HepG2 (cell line): ENCODE measurements around the gene CSKMT. TPM values are rescaled to one million over a fixed set of nuclear protein-coding genes. Genes with fewer than 3 reads are reported as not detected.

Experiments used
- AFF4 ChIP-seq: sonication (generic); formaldehyde crosslinking; IDR thresholded peaks from 2 replicates; pipeline ENCODE4 v1.4.0; 2020; ENCODE audit warnings: missing genetic modification reagents
- HDAC6 ChIP-seq: fragments of 200-600 bp; sonication (generic); IDR thresholded peaks from 2 replicates; pipeline ENCODE4 v1.7.0; 2017; ENCODE audit warnings: mild to moderate bottlenecking, antibody characterized with exemption, low read length, low read depth
- HOXA3 ChIP-seq: sonication (generic); formaldehyde crosslinking; IDR thresholded peaks from 2 replicates; pipeline ENCODE4 v1.5.0; 2020; ENCODE audit warnings: missing genetic modification reagents
- MTF2 ChIP-seq: sonication (generic); formaldehyde crosslinking; IDR thresholded peaks from 2 replicates; pipeline ENCODE4 v1.5.0; 2020; ENCODE audit warnings: missing genetic modification reagents, borderline replicate concordance
- PBX3 ChIP-seq: sonication (generic); formaldehyde crosslinking; IDR thresholded peaks from 2 replicates; pipeline ENCODE4 v1.8.1; 2023; ENCODE audit warnings: missing genetic modification reagents, inconsistent platforms, borderline replicate concordance
- SOX6 ChIP-seq, 2 experiments: fragments of 450-650 bp in 1 of 2; sonication (generic) in 1 of 2; formaldehyde crosslinking in 1 of 2; IDR thresholded peaks; 2 replicates each; pipeline versions ENCODE4 v1.4.0 to v1.6.1; 2017 to 2020; ENCODE audit warnings: antibody characterized with exemption in 1 of 2, mild to moderate bottlenecking in 1 of 2, missing genetic modification reagents in 1 of 2
- TRAFD1 ChIP-seq: sonication (generic); formaldehyde crosslinking; IDR thresholded peaks from 2 replicates; pipeline ENCODE4 v1.5.1; 2020; ENCODE audit warnings: missing genetic modification reagents, mild to moderate bottlenecking, borderline replicate concordance
- ZFP36 ChIP-seq: fragments of 150-350 bp; IDR thresholded peaks from 2 replicates; pipeline ENCODE4 v1.6.1; 2018; ENCODE audit warnings: borderline replicate concordance, low read length, low read depth; ENCODE audit not compliant: partially characterized antibody
- ZFX ChIP-seq: sonication (generic); formaldehyde crosslinking; IDR thresholded peaks from 2 replicates; pipeline ENCODE4 v1.4.0; 2020; ENCODE audit warnings: mild to moderate bottlenecking, low read depth, missing genetic modification reagents, moderate library complexity
- ZNF224 ChIP-seq: sonication (generic); formaldehyde crosslinking; IDR thresholded peaks from 2 replicates; pipeline ENCODE4 v1.5.0; 2020; ENCODE audit warnings: mild to moderate bottlenecking, missing genetic modification reagents
- ZNF274 ChIP-seq: sonication (generic); formaldehyde crosslinking; IDR thresholded peaks from 2 replicates; pipeline ENCODE4 v1.5.1; 2020; ENCODE audit warnings: mild to moderate bottlenecking, missing genetic modification reagents
- ZNF678 ChIP-seq: sonication (generic); formaldehyde crosslinking; IDR thresholded peaks from 2 replicates; pipeline ENCODE4 v1.4.0; 2020; ENCODE audit warnings: mild to moderate bottlenecking, missing genetic modification reagents
- ZNF713 ChIP-seq: sonication (generic); formaldehyde crosslinking; IDR thresholded peaks from 2 replicates; pipeline ENCODE4 v1.4.0; 2020; ENCODE audit warnings: mild to moderate bottlenecking, missing genetic modification reagents
- ZSCAN25 ChIP-seq: sonication (generic); formaldehyde crosslinking; IDR thresholded peaks from 2 replicates; pipeline ENCODE4 v1.8.0; 2022; ENCODE audit warnings: mild to moderate bottlenecking, missing genetic modification reagents
- polyA plus RNA-seq, 8 experiments: library from polyadenylated mRNA; depleted of rRNA in 3 of 8; stranded (reverse) in 7 of 8; unstranded in 1 of 8; fragments of >200 nt; fragmentation: Illumina TruSeq in 4 of 8; extraction: Trizol in 4 of 8; gene quantifications; 2 replicates each; pipeline versions ENCODE4 v1.2.1 to v1.2.3, GENCODE V29; 2011 to 2016; ENCODE audit warnings: low read depth in 4 of 8, missing spikeins in 1 of 8, mixed read lengths in 1 of 8; ENCODE audit not compliant: insufficient read depth in 1 of 8
- total RNA-seq, 5 experiments: library from RNA; depleted of rRNA; stranded (reverse); fragments of >200 nt; fragmentation: Illumina TruSeq; extraction: Trizol; gene quantifications; 2 replicates each; pipeline ENCODE4 v1.2.3, GENCODE V29; 2016; ENCODE audit warnings: low read depth in 1 of 5
- TF ChIP-seq, protein P1 (sequence below): IDR thresholded peaks from 2 replicates; pipeline ENCODE4 v1.6.1; 2016; ENCODE audit warnings: low read depth, missing genetic modification reagents, missing compliant biosample characterization

Gene CSKMT
- total and polyA plus RNA-seq, 2 of the 13 experiments (the other 11 are each of a cell fraction or from before 2014, with no cell fraction given), result 7.6 to 31.8 TPM

DNA sequence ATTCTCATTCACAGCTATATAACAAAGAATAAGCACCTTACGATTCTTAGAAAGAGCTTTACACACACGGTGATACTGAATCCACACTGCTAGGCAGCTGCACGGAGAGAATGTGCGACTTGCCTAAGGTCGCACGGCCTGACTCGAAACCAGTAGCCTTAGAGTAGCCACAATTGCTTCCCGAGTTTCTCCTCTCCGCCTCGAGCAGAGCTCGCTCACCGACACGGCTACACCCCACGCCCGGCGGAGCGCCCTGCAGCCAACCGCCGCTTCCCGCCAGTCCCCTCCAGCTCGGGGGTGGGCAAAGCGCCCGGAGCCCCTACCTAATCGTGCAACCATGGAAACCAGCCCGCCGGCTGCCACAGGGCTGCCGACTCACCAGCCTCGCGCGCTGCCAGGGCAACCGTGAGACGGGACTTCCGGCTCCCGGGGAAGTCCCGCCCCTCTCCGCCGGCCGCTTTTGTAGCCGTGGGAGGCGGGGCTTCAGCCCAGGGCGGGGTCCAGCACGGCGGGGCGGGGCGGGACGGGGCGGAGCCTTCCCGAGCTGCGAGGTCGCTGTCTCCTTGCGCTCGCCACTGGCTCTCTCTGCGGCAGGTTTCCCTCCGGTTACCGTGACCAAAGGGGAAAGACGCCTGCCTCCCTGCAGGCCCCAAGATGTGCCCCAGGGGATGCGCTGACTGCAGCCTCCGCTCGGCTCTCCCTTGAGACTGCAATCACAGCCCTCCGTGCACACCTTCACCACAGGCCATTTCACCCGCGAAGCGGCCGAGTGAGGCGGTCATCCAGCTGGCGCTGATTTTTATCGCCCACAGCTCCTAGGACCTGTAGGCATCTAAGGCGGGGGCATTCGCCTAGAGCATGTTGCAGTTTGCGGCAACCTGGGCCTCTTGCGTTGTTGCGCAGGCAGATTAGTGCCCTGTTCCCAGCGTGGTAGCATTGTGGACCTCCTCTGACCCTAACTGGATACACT lies 41.1 kb downstream of the CSKMT start (continued):
- TF ChIP-seq, protein P1, sequence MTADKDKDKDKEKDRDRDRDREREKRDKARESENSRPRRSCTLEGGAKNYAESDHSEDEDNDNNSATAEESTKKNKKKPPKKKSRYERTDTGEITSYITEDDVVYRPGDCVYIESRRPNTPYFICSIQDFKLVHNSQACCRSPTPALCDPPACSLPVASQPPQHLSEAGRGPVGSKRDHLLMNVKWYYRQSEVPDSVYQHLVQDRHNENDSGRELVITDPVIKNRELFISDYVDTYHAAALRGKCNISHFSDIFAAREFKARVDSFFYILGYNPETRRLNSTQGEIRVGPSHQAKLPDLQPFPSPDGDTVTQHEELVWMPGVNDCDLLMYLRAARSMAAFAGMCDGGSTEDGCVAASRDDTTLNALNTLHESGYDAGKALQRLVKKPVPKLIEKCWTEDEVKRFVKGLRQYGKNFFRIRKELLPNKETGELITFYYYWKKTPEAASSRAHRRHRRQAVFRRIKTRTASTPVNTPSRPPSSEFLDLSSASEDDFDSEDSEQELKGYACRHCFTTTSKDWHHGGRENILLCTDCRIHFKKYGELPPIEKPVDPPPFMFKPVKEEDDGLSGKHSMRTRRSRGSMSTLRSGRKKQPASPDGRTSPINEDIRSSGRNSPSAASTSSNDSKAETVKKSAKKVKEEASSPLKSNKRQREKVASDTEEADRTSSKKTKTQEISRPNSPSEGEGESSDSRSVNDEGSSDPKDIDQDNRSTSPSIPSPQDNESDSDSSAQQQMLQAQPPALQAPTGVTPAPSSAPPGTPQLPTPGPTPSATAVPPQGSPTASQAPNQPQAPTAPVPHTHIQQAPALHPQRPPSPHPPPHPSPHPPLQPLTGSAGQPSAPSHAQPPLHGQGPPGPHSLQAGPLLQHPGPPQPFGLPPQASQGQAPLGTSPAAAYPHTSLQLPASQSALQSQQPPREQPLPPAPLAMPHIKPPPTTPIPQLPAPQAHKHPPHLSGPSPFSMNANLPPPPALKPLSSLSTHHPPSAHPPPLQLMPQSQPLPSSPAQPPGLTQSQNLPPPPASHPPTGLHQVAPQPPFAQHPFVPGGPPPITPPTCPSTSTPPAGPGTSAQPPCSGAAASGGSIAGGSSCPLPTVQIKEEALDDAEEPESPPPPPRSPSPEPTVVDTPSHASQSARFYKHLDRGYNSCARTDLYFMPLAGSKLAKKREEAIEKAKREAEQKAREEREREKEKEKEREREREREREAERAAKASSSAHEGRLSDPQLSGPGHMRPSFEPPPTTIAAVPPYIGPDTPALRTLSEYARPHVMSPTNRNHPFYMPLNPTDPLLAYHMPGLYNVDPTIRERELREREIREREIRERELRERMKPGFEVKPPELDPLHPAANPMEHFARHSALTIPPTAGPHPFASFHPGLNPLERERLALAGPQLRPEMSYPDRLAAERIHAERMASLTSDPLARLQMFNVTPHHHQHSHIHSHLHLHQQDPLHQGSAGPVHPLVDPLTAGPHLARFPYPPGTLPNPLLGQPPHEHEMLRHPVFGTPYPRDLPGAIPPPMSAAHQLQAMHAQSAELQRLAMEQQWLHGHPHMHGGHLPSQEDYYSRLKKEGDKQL (CRISPR knock-in tag), result no peak
- TF ChIP-seq ZNF274 (CRISPR knock-in tag), result no peak
- TF ChIP-seq ZFX (CRISPR knock-in tag), result no peak; the same call in none of the 2 replicates
- no peak for TF ChIP-seq HDAC6
- no peak for TF ChIP-seq ZNF678 (CRISPR knock-in tag)
- TF ChIP-seq ZNF224 (CRISPR knock-in tag), result no peak
- no peak for TF ChIP-seq AFF4 (CRISPR knock-in tag)
- TF ChIP-seq SOX6 (IDR thresholded peaks at IDR 0.05), result no peak
- TF ChIP-seq SOX6 (CRISPR knock-in tag; IDR thresholded peaks at IDR 0.05), result peak; percentile 39
- TF ChIP-seq PBX3 (CRISPR knock-in tag), result no peak
- TF ChIP-seq TRAFD1 (CRISPR knock-in tag), result no peak
- no peak for TF ChIP-seq ZNF713 (CRISPR knock-in tag)
- TF ChIP-seq ZFP36, result no peak
- TF ChIP-seq ZSCAN25 (CRISPR knock-in tag), result peak; percentile 66; the same call in 1 of the 2 replicates
- no peak for TF ChIP-seq HOXA3
- TF ChIP-seq MTF2 (CRISPR knock-in tag), result no peak
